Right lung (tissue), 5 donors: Measurements from ENCODE around the gene TPSB2. TPM values are rescaled to one million over a fixed set of nuclear protein-coding genes. Genes with fewer than 3 reads are reported as not detected.
"Not testable (repeated sequence)": the region's sequence is repeated elsewhere in the genome, so short reads cannot be mapped to it uniquely, and the experiment has no call there.

ENCODE experiments used
- DNase-seq, 2 donors: peaks; one replicate each; pipeline ENCODE4 v3.0.0-alpha.2; 2013
- polyA plus RNA-seq, 5 donors: library from polyadenylated mRNA; unstranded; fragments of 120-200 nt; gene quantifications; one replicate each; pipeline versions ENCODE4 v1.2.1 to v1.2.3, GENCODE V29; 2013; ENCODE audit warnings: inconsistent platforms in 1 of 5, low replicate concordance in 1 of 5; ENCODE audit not compliant: insufficient read length in 5 of 5, insufficient read depth in 1 of 5

The TPSB2 gene
- polyA plus RNA-seq, 5 donors: 0.13 to 0.19 (median 0.19) TPM; not detected in 2

GRCh38 chr16:1243363-1243762 lies 13.4 kb upstream of the TPSB2 start:
- not testable (repeated sequence) for DNase-seq

- not testable (repeated sequence) for DNase-seq
Measured at GRCh38 chr16:1241081-1241480, 11.1 kb upstream of the TPSB2 start.

- not testable (repeated sequence) for DNase-seq
Measured at GRCh38 chr16:1240436-1240835, 10.5 kb upstream of the TPSB2 start, which contains the start of gene TPSAB1. Gene TPSAB1, plus strand, starts transcription at chr16:1240705. Its CDS starts 234 bp downstream, at chr16:1240939.

- not testable (repeated sequence) for DNase-seq
Measured at GRCh38 chr16:1239575-1239974, 9.6 kb upstream of the TPSB2 start.

GRCh38 chr16:1238909-1239308 lies 8.9 kb upstream of the TPSB2 start:
- DNase-seq: not testable (repeated sequence)

GRCh38 chr16:1237990-1238389 lies 8.0 kb upstream of the TPSB2 start:
- no peak for DNase-seq

- not testable (repeated sequence) for DNase-seq
Measured at GRCh38 chr16:1236659-1237058, 6.7 kb upstream of the TPSB2 start.

GRCh38 chr16:1232049-1232748 lies 2.2 kb upstream of the TPSB2 start:
- DNase-seq: not testable (repeated sequence)

- DNase-seq: not testable (repeated sequence)
Measured at GRCh38 chr16:1231301-1231700, 1.3 kb upstream of the TPSB2 start.

- DNase-seq: not testable (repeated sequence)
Measured at GRCh38 chr16:1230471-1231212, 658 bp upstream of the TPSB2 start.

- DNase-seq: not testable (repeated sequence)
Measured at GRCh38 chr16:1229476-1229875, 508 bp downstream of the TPSB2 start.

- not testable (repeated sequence) for DNase-seq
Measured at GRCh38 chr16:1228227-1228626, 1.8 kb downstream of the TPSB2 start.

GRCh38 chr16:1226692-1227091 lies 3.3 kb downstream of the TPSB2 start:
- not testable (repeated sequence) for DNase-seq

GRCh38 chr16:1225728-1226311 lies 4.2 kb downstream of the TPSB2 start:
- not testable (repeated sequence) for DNase-seq

GRCh38 chr16:1225051-1225451 lies 4.9 kb downstream of the TPSB2 start, which contains the start of gene TPSG1:
Gene TPSG1, minus strand, starts transcription at chr16:1225268. Its CDS starts 16 bp downstream, at chr16:1225252.
- no peak for DNase-seq

GRCh38 chr16:1224558-1224957 lies 5.4 kb downstream of the TPSB2 start:
- DNase-seq: no peak

- no peak for DNase-seq
Measured at GRCh38 chr16:1223355-1224214, 6.4 kb downstream of the TPSB2 start.

GRCh38 chr16:1222553-1223354 lies 7.2 kb downstream of the TPSB2 start:
- DNase-seq: no peak

- DNase-seq: no peak
Measured at GRCh38 chr16:1221628-1222552, 8.1 kb downstream of the TPSB2 start.
